Left ventricle myocardium inferior (tissue), 1 donor: ENCODE measurements around the gene SPSB4. TPM values are rescaled to one million over a fixed set of nuclear protein-coding genes. Genes with fewer than 3 reads are reported as not detected.
A peak's percentile ranks its signal among the peaks of the same experiment; 100 is the strongest.

ENCODE experiments used
- DNase-seq: peaks from one replicate; pipeline ENCODE4 v3.0.0-alpha.2; 2020
- H3K27ac ChIP-seq: fragments of 200-600 bp; replicated peaks from 2 replicates; pipeline ENCODE4 v1.8.0; 2021
- H3K27me3 ChIP-seq: fragments of 200-600 bp; 2 replicates; pipeline ENCODE4 v1.8.0; 2021; ENCODE audit warnings: low read depth
- H3K36me3 ChIP-seq: fragments of 200-600 bp; 2 replicates; pipeline ENCODE4 v1.8.0; 2021
- H3K4me1 ChIP-seq: fragments of 200-600 bp; 2 replicates; pipeline ENCODE4 v1.8.0; 2021
- H3K4me3 ChIP-seq: fragments of 200-600 bp; 2 replicates; pipeline ENCODE4 v1.8.0; 2021; ENCODE audit warnings: mild to moderate bottlenecking, moderate library complexity
- H3K9me3 ChIP-seq: fragments of 200-600 bp; replicated peaks from 2 replicates; pipeline ENCODE4 v1.8.0; 2021
- intact Hi-C: fragments of 100-400 bp; cut with micrococcal nuclease; formaldehyde crosslinking; loops from one replicate; pipeline ENCODE4 v1.11.0; 2022
- total RNA-seq: library from RNA; stranded (reverse); fragmentation: NEBNext Ultra II Directional; extraction: Animal tissue kit (Norgen Biotek cat#: 25700); gene quantifications from one replicate; pipeline ENCODE4 v1.2.1, GENCODE V29; 2021
- TF ChIP-seq, protein P1 (sequence below): fragments of 200-600 bp; IDR thresholded peaks from 2 replicates; pipeline ENCODE4 v1.8.0; 2021; ENCODE audit warnings: antibody characterized with exemption, mild to moderate bottlenecking, borderline replicate concordance
- donor health status: DM: no; HTN: yes; CAD: no; lungs with severe emphysema.

SPSB4 gene
- total RNA-seq, 1 donor from 2014 or later = 11.2 TPM

DNA sequence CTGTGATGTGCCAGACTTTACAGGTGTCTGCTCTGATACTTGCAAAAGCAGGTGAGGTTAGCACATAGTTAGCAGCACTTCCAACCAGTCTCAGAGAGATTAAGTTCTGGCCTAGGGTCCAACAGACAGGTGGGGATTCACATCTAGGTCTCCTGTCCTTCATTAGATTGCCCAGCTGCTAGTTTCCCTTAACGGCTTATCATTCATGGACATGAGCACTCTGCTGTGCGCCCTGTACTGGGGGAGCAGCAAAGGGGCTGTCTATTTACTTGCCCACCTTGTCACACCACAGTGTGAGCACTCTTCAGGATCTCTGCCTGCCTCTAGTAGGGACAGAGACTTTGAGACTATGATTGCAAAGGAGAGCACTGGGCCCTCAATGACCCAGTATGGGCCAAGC is 8.7 kb downstream of the SPSB4 start:
- no peak for DNase-seq
- no peak overlapping the region for H3K4me3 ChIP-seq
- intact Hi-C loops = no loop called here
- H3K36me3 ChIP-seq = no peaks in the 10 kb centered on the region
- H3K27me3 ChIP-seq = no peaks in the 10 kb centered on the region
- TF ChIP-seq, protein P1, sequence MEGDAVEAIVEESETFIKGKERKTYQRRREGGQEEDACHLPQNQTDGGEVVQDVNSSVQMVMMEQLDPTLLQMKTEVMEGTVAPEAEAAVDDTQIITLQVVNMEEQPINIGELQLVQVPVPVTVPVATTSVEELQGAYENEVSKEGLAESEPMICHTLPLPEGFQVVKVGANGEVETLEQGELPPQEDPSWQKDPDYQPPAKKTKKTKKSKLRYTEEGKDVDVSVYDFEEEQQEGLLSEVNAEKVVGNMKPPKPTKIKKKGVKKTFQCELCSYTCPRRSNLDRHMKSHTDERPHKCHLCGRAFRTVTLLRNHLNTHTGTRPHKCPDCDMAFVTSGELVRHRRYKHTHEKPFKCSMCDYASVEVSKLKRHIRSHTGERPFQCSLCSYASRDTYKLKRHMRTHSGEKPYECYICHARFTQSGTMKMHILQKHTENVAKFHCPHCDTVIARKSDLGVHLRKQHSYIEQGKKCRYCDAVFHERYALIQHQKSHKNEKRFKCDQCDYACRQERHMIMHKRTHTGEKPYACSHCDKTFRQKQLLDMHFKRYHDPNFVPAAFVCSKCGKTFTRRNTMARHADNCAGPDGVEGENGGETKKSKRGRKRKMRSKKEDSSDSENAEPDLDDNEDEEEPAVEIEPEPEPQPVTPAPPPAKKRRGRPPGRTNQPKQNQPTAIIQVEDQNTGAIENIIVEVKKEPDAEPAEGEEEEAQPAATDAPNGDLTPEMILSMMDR = no peak
- H3K27ac ChIP-seq = no peak overlapping the region
- H3K9me3 ChIP-seq = peaks cover 8% of the 10 kb centered on the region
- peaks cover 38% of the 10 kb centered on the region for H3K4me1 ChIP-seq

DNA sequence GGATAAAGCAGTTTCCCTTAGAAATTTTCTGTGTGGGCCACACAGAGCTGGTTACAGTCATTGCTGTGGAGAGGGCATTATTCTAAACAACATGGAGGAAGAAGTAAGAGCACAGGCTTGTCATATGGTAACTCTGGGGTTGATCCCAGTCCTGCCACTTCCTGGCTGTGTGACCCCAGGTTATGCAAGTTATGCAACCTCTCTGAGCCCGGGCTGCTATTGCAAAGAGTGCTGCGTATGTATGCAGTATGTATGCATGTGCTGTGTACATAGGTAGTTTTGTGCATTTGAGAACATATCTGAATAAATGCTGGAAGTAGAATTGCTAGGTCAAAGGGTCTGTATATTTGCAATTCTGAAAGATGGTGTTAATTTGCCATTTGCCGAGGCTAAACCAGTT is 9.2 kb downstream of the SPSB4 start:
- TF ChIP-seq, protein P1 = no peak
- H3K27me3 ChIP-seq = no peaks in the 10 kb centered on the region
- H3K9me3 ChIP-seq = peaks cover 8% of the 10 kb centered on the region
- H3K4me1 ChIP-seq = peaks cover 41% of the 10 kb centered on the region
- no peak overlapping the region for H3K27ac ChIP-seq
- no peaks in the 10 kb centered on the region for H3K36me3 ChIP-seq
- no peak for DNase-seq
- intact Hi-C loops = no loop called here
- H3K4me3 ChIP-seq = no peak overlapping the region

GRCh38 chr3:141063831-141064230 is 12.7 kb downstream of the SPSB4 start:
- Histone ChIP-seq H3K9me3 (peaks cover 8% of the 10 kb centered on the region), H3K4me1 (peaks cover 35% of the 10 kb centered on the region), H3K4me3 (no peak overlapping the region), H3K27me3 (no peaks in the 10 kb centered on the region), H3K27ac (peak overlapping the region; percentile 51), H3K36me3 (no peaks in the 10 kb centered on the region)
- intact Hi-C loops = no loop called here
- TF ChIP-seq, protein P1 = no peak
- no peak for DNase-seq

GRCh38 chr3:141064255-141064926 is 13.2 kb downstream of the SPSB4 start:
- Histone ChIP-seq H3K27me3 (no peaks in the 10 kb centered on the region), H3K4me1 (peaks cover 35% of the 10 kb centered on the region), H3K36me3 (no peaks in the 10 kb centered on the region), H3K9me3 (peaks cover 2% of the 10 kb centered on the region), H3K4me3 (no peak overlapping the region), H3K27ac (peak overlapping the region; percentile 51)
- intact Hi-C loops = no loop called here
- TF ChIP-seq, protein P1 = no peak
- DNase-seq = no peak

DNA sequence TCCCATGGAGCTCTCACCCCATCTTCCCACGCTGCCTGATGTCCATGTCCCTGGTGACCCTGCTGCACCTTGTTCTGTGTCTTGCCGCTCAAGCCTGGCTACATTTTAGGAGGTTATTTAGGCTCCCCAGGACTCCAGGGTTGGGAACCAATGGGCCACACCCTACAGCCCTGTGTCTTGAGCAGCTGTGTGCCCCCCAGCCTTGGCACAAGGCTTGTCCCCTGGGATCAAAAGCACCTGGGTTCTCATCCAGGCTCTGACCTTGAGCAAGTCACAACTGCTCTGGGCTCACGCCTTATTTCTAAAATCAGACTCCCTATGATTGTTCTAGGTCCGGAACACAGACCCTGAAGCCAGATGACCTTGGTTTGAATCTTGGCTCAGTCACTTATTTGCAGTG is 14.1 kb downstream of the SPSB4 start:
- Histone ChIP-seq H3K36me3 (no peaks in the 10 kb centered on the region), H3K4me3 (no peak overlapping the region), H3K27ac (peak overlapping the region; percentile 51), H3K9me3 (no peaks in the 10 kb centered on the region), H3K4me1 (peaks cover 35% of the 10 kb centered on the region), H3K27me3 (no peaks in the 10 kb centered on the region)
- TF ChIP-seq, protein P1 = no peak
- intact Hi-C loops = no loop called here
- no peak for DNase-seq
